ENCODE data around the gene APEH. TPM values are rescaled to one million over a fixed set of nuclear protein-coding genes. Genes with fewer than 3 reads are reported as not detected.

Gene APEH
- polyA plus RNA-seq, 1 donor from 2014 or later = 98.4 TPM

GRCh38 chr3:49714728-49715550, 40.8 kb downstream of the APEH start:
- Histone ChIP-seq H3K27me3 (ENCODE audit: insufficient read depth, low read depth, low read length) (no peaks in the 10 kb centered on the region), H3K4me2 (ENCODE audit: low read length) (no peak overlapping the region), H2AFZ (ENCODE audit: low read depth, low read length) (no peak overlapping the region), H3K79me2 (replicated peaks; ENCODE audit: insufficient read depth, low read length) (no peaks in the 10 kb centered on the region), H3K9me3 (ENCODE audit: low read length) (no peaks in the 10 kb centered on the region), H4K20me1 (ENCODE audit: insufficient read depth) (no peaks in the 10 kb centered on the region), H3K36me3 (ENCODE audit: insufficient read depth, low read length) (peaks cover 3% of the 10 kb centered on the region), H3K9ac (ENCODE audit: low read length) (no peak overlapping the region), H3K9me2 (ENCODE audit: insufficient read depth, low read length) (no peaks in the 10 kb centered on the region), H3K27ac (ENCODE audit: low read length) (no peak overlapping the region), H3F3A (ENCODE audit: insufficient read depth, low read length, poor library complexity, severe bottlenecking) (no peaks in the 10 kb centered on the region), H3K4me3 (ENCODE audit: low read length) (no peak overlapping the region)
- TF ChIP-seq EZH2 (IDR thresholded peaks at IDR 0.05; ENCODE audit: borderline replicate concordance, insufficient read depth, low read length, poor library complexity, severe bottlenecking) (no peak), MXI1 (conservative IDR thresholded peaks at IDR 0.05; ENCODE audit: poor library complexity, severe bottlenecking) (no peak)

DNA sequence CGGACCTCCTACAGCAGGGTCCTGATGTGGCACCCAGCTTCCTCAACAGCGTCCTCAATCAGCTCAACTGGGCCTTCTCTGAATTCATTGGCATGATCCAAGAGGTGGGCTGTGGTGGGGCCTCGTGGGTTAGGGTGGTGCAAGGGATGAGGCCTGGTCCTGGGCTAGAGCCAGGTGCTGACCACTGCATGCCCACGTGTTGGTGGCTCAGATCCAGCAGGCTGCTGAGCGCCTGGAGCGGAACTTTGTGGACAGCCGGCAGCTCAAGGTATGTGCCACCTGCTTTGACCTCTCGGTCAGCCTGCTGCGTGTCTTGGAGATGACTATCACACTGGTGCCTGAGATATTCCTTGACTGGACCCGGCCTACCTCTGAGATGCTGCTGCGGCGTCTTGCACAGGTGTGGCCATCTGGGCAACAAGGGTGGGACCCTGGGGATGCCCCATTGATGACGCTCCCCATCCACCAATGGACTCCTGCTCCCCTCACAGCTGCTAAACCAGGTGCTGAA, 41.5 kb downstream of the APEH start:
- H3K4me2 ChIP-seq (ENCODE audit: low read length) = no peak overlapping the region
- H2AFZ ChIP-seq (ENCODE audit: low read depth, low read length) = no peak overlapping the region
- no peaks in the 10 kb centered on the region for H3F3A ChIP-seq (ENCODE audit: insufficient read depth, low read length, poor library complexity, severe bottlenecking)
- H3K27me3 ChIP-seq (ENCODE audit: insufficient read depth, low read depth, low read length) = no peaks in the 10 kb centered on the region
- H3K9me2 ChIP-seq (ENCODE audit: insufficient read depth, low read length) = no peaks in the 10 kb centered on the region
- H3K36me3 ChIP-seq (ENCODE audit: insufficient read depth, low read length) = peaks cover 3% of the 10 kb centered on the region
- H4K20me1 ChIP-seq (ENCODE audit: insufficient read depth) = no peaks in the 10 kb centered on the region
- TF ChIP-seq CTCF (IDR thresholded peaks at IDR 0.05; ENCODE audit: poor library complexity, severe bottlenecking) (no peak), EZH2 (IDR thresholded peaks at IDR 0.05; ENCODE audit: borderline replicate concordance, insufficient read depth, low read length, poor library complexity, severe bottlenecking) (no peak), RAD21 (conservative IDR thresholded peaks at IDR 0.05) (no peak), SMC3 (conservative IDR thresholded peaks at IDR 0.05; ENCODE audit: poor library complexity) (no peak), TAF1 (IDR thresholded peaks at IDR 0.05; ENCODE audit: low read depth) (no peak), POLR2AphosphoS5 (IDR thresholded peaks at IDR 0.05) (no peak), MXI1 (conservative IDR thresholded peaks at IDR 0.05; ENCODE audit: poor library complexity, severe bottlenecking) (no peak), EP300 (conservative IDR thresholded peaks at IDR 0.05; ENCODE audit: poor library complexity, severe bottlenecking) (no peak)
- TF ChIP-seq, protein P1, sequence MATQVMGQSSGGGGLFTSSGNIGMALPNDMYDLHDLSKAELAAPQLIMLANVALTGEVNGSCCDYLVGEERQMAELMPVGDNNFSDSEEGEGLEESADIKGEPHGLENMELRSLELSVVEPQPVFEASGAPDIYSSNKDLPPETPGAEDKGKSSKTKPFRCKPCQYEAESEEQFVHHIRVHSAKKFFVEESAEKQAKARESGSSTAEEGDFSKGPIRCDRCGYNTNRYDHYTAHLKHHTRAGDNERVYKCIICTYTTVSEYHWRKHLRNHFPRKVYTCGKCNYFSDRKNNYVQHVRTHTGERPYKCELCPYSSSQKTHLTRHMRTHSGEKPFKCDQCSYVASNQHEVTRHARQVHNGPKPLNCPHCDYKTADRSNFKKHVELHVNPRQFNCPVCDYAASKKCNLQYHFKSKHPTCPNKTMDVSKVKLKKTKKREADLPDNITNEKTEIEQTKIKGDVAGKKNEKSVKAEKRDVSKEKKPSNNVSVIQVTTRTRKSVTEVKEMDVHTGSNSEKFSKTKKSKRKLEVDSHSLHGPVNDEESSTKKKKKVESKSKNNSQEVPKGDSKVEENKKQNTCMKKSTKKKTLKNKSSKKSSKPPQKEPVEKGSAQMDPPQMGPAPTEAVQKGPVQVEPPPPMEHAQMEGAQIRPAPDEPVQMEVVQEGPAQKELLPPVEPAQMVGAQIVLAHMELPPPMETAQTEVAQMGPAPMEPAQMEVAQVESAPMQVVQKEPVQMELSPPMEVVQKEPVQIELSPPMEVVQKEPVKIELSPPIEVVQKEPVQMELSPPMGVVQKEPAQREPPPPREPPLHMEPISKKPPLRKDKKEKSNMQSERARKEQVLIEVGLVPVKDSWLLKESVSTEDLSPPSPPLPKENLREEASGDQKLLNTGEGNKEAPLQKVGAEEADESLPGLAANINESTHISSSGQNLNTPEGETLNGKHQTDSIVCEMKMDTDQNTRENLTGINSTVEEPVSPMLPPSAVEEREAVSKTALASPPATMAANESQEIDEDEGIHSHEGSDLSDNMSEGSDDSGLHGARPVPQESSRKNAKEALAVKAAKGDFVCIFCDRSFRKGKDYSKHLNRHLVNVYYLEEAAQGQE (IDR thresholded peaks at IDR 0.05; ENCODE audit: borderline replicate concordance) = no peak
- no peaks in the 10 kb centered on the region for H3K9me3 ChIP-seq (ENCODE audit: low read length)
- no peak overlapping the region for H3K27ac ChIP-seq (ENCODE audit: low read length)
- H3K79me2 ChIP-seq (replicated peaks; ENCODE audit: insufficient read depth, low read length) = no peaks in the 10 kb centered on the region
- H3K9ac ChIP-seq (ENCODE audit: low read length) = no peak overlapping the region
- no peak overlapping the region for H3K4me3 ChIP-seq (ENCODE audit: low read length)

Data from neural cell (in vitro differentiated cells).